NCI-H510A treated with DMSO at 0.1 percent for 48 hours (cell line): ENCODE measurements around the gene PDZRN3.
"Not testable (repeated sequence)": the region's sequence is repeated elsewhere in the genome, so short reads cannot be mapped to it uniquely, and the experiment has no call there.

Experiments
- DNase-seq: peaks from one replicate; lab custom pipeline; 2025; lab: John Stamatoyannopoulos, UW

Gene PDZRN3

GRCh38 chr3:73491287-73491662 is 133.5 kb downstream of the PDZRN3 start:
- no peak for DNase-seq

GRCh38 chr3:73490453-73491286 is 134.1 kb downstream of the PDZRN3 start:
- DNase-seq: peak; percentile 37

GRCh38 chr3:73485877-73486330 is 138.8 kb downstream of the PDZRN3 start:
- no peak for DNase-seq

- no peak for DNase-seq
Measured at GRCh38 chr3:73484656-73485248, 140.0 kb downstream of the PDZRN3 start.

DNA sequence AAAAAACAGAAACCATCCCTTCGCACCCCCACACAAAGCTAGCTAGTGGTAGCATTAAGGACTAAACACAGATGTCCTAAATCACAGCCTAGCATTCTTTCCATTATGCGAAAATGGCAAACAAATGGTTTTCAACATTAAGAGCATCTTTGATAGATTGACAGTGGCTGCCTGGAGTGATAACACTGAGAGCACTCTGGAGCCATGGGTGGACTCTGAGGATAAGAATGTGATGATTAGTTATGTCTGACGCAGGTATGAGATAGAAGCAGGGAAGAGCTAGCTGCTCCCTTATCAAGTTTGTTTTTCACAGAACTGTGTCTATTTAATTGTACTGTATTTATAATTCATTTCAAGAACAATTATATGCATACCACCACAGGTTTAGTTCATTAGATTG is 142.9 kb downstream of the PDZRN3 start:
- DNase-seq: no peak

GRCh38 chr3:73480187-73480672 is 144.5 kb downstream of the PDZRN3 start:
- no peak for DNase-seq

- DNase-seq: no peak
Measured at GRCh38 chr3:73479325-73479724, 145.4 kb downstream of the PDZRN3 start.

GRCh38 chr3:73478858-73479257 is 145.9 kb downstream of the PDZRN3 start:
- no peak for DNase-seq

DNA sequence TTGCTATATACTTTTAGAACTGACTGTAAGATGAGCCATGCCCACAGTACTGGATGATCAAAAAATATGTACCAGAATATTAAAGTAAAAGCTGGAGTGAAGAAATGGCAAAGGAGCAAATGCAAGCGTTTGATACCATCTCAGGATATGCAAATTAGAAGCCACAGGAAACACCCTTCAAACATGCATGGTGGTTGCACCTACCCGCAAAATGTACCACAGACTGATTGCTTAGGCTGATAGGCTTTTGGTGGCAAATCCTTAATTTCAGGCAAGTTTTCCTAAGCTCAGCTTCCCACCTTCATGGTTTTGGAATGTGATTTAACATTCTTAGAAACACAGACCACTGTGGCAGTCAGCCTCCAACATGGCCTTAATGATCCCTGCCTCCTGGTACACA is 149.0 kb downstream of the PDZRN3 start:
- DNase-seq: no peak

DNA sequence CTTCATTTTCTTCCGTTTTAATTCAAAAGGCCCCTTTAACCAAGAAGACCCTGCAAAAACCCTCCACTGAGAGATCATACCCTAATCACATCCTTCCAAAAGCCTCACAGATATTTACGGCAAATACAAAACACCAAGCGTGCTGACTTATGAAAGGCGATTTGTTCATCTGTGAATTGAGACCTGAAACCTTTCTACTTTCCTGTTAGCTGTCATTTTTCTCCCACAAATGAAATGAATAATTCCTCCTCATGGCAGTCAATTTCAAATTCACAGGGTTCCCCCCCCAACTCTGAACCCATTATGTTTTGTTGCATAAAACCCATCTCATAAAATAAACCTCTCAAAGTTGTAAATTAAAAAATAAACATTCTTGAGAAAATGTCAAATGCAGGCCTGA is 149.6 kb downstream of the PDZRN3 start:
- DNase-seq: no peak

GRCh38 chr3:73474619-73475018 is 150.1 kb downstream of the PDZRN3 start:
- DNase-seq: no peak

DNA sequence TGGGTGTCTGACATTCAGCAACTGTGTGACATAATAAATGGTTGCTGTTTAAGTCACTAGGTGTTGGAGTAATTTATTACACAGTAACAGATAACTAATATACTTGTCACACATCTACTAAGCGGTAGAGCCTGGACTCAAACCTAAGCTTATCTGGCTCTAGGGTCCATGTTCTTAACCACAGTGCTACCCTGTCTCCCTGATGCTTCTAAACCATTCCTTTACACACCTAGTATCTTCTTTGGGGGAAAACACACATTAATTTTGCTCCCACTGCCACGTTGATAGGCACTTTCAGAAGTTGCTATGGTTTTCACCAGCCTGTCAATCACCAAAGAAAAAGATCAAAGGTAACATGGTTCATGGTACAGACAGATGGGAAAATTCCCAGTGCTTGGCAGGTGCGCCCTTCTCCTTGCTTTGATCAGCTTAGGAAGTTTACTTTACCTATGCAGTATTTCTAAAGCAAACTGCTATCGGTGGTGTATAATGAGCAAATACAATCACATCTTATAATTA is 150.8 kb downstream of the PDZRN3 start:
- no peak for DNase-seq

DNA sequence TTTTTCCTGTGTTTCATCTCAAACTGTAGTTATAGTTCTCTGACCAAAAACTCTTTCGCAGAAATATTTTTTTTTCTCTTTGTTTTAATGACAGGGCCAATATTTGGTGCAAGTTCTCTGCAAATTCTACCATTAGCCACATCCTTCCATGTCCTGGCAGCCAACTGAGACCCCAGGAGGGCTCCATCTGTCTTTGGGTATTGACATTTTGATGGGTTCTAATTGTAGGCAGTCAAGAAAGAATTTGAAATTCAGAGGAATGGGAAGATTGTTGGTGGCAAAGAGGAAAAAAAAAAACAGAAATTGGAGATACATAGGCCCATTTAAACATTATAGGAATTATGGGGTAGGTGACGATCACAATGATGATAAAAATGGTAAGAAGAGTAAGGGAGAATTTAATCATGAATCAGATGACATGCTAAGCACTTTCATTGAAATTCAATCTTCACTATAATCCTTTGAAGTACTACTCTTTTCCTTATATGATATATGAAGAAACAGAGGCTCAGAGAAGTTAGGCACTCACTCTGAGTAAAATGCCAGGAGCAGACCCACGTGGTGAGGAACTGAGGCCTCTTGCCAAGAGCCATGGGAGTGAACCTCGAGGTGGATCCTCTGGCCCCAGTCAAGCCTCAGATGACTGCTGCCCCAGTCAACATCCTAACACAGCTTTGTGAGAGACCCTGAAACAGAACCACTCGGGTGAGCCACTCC is 151.4 kb downstream of the PDZRN3 start:
- no peak for DNase-seq

DNA sequence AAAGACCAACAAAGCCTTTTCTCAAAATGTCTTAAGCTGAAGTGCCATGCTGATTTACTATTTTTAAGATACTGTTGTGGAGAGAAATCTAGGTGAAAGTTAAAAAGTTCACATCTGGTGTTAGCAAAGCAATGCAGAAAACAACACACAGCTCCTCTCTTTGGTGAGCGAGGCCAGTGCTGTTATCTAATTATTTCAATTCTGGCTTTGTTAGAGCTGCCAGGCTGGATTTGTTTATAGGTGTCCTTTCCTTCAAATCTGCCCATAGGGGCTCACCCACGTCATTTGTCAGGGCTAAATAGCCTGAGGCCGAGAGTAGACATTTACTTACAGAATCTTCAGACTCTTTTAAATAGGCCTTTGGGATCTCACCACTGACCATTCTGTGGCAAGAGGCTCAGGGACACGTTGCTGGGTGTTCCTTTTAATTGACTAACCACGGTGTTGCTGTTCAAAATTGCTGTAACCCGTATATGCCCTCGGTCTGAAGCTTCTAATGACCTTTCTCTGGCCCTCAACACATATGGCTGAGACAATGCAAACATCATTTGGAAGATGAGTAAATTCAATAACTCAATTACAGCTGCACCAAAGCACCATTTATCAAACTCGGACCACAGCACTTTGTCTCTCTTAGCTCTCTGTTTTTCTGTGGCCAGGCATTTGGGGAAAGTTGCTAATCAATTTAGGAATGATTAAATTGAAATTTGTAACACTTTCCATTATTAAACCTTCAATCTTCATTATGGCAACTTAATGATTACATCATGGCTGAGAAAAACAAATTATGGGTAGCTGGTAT is 152.6 kb downstream of the PDZRN3 start:
- DNase-seq: no peak

DNA sequence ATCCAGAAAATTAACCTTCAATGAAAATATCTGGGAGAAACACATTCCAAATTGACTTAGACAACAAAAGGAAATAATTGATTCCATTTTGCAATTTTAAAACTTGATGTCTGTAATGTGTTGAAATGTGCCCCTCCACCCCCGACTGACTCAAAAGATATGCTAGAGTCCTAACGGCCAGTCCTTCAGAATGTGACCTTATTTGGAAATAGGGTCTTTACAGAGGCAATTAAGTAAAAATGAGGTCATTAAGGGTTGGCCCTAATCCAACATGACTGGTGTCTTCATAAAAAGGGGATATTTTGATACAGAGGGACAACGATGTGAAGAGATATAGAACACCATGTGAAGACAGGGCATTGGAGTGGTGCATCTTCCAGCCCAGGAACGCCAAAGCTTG is 153.9 kb downstream of the PDZRN3 start:
- DNase-seq: no peak

DNA sequence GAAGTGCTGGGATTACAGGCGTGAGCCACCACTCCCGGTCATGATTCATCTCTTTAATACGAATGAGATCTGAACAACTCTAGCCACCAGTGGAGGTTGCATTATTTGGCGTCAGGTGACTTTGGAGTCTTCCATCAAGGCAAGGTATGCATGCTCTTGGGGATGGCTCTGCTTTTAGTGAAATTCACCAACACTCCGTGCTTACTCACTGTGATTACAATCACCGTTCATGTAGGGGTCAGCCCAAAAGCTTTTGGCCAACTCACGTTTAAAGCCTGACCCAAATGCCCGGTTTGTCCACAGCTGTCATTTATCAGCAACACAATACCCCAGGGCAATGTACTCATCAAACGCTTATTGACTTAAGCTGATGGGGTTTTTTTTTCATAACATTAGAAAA is 155.4 kb downstream of the PDZRN3 start:
- DNase-seq: no peak

GRCh38 chr3:73467211-73467610 is 157.5 kb downstream of the PDZRN3 start:
- DNase-seq: no peak

- DNase-seq: no peak
Measured at GRCh38 chr3:73465926-73466325, 158.8 kb downstream of the PDZRN3 start.

- not testable (repeated sequence) for DNase-seq
Measured at GRCh38 chr3:73464126-73464525, 160.6 kb downstream of the PDZRN3 start.

- no peak for DNase-seq
Measured at GRCh38 chr3:73461547-73461946, 163.2 kb downstream of the PDZRN3 start.

DNA sequence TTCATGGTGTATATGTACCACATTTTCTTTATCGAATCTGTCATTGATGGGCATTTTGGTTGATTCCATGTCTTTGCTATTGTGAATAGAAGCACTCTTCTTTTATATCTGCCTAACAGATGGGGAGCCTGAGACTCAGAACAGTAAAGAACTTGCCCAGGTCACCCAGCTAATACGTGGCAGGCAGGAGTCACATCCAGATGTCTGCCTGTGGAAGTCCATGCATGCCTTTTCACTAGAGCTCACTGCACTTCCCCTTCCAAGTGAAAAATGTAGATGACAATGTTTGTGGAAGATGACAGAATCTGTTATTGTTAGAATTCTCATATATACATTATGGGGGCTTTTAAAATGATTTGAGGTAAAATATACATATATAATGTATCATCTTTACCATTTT is 165.0 kb downstream of the PDZRN3 start:
- no peak for DNase-seq

- DNase-seq: no peak
Measured at GRCh38 chr3:73453666-73454065, 171.1 kb downstream of the PDZRN3 start.
